Loucy (cell line): Measurements from ENCODE around the gene TMEM53.
A peak's percentile ranks its signal among the peaks of the same experiment; 100 is the strongest.

Source experiments
- H2AFZ ChIP-seq: fragments of 200-600 bp; sonication (generic); 2 replicates; pipeline ENCODE4 v1.6.0; 2016; ENCODE audit warnings: antibody characterized with exemption, mild to moderate bottlenecking, low read length, moderate library complexity
- H3F3A ChIP-seq: fragments of 200-600 bp; 2 replicates; pipeline ENCODE4 v1.6.0; 2016; ENCODE audit warnings: antibody characterized with exemption, low read depth, mild to moderate bottlenecking
- H3K27me3 ChIP-seq: fragments of 200-600 bp; sonication (generic); 2 replicates; pipeline ENCODE4 v1.6.1; 2014; ENCODE audit warnings: low read length, mild to moderate bottlenecking; ENCODE audit not compliant: insufficient read depth, poor library complexity, severe bottlenecking
- H3K36me3 ChIP-seq: fragments of 200-600 bp; sonication (generic); 2 replicates; pipeline ENCODE4 v1.6.1; 2016; ENCODE audit warnings: low read length; ENCODE audit not compliant: insufficient read depth
- H3K4me1 ChIP-seq: fragments of 200-600 bp; sonication (generic); 2 replicates; pipeline ENCODE4 v1.5.1; 2014; ENCODE audit warnings: low read length, mild to moderate bottlenecking; ENCODE audit not compliant: insufficient read depth, poor library complexity, severe bottlenecking
- H3K4me2 ChIP-seq: fragments of 200-600 bp; sonication (generic); 2 replicates; pipeline ENCODE4 v1.6.0; 2014; ENCODE audit warnings: antibody characterized with exemption, low read length, low read depth, mild to moderate bottlenecking; ENCODE audit not compliant: poor library complexity, severe bottlenecking
- H3K4me3 ChIP-seq: fragments of 200-600 bp; sonication (generic); 2 replicates; pipeline ENCODE4 v1.5.1; 2014; ENCODE audit warnings: low read length, mild to moderate bottlenecking, mixed read lengths; ENCODE audit not compliant: poor library complexity, severe bottlenecking
- H3K79me2 ChIP-seq: fragments of 200-600 bp; sonication (generic); 2 replicates; pipeline ENCODE4 v1.6.1; 2014; ENCODE audit warnings: low read length; ENCODE audit not compliant: insufficient read depth
- H3K9ac ChIP-seq: fragments of 200-600 bp; sonication (generic); 2 replicates; pipeline ENCODE4 v1.6.0; 2014; ENCODE audit warnings: mild to moderate bottlenecking, low read depth, low read length, moderate library complexity; ENCODE audit not compliant: poor library complexity, severe bottlenecking
- H3K9me2 ChIP-seq: fragments of 200-600 bp; sonication (generic); replicated peaks from 2 replicates; pipeline ENCODE4 v1.6.1; 2016; ENCODE audit warnings: low read depth, low read length, mixed read lengths
- H3K9me3 ChIP-seq: fragments of 200-600 bp; sonication (generic); 2 replicates; pipeline ENCODE4 v1.6.1; 2014; ENCODE audit warnings: mild to moderate bottlenecking, antibody characterized with exemption, low read length, low read depth; ENCODE audit not compliant: insufficient read depth
- H4K20me1 ChIP-seq: fragments of 200-600 bp; sonication (generic); 2 replicates; pipeline ENCODE4 v1.6.0; 2014; ENCODE audit warnings: antibody characterized with exemption, low read length, mild to moderate bottlenecking; ENCODE audit not compliant: insufficient read depth, poor library complexity, severe bottlenecking
- EZH2phosphoT487 ChIP-seq: fragments of 200-600 bp; IDR thresholded peaks from 2 replicates; pipeline ENCODE4 v1.6.1; 2018; ENCODE audit warnings: antibody characterized with exemption, mild to moderate bottlenecking, moderate library complexity, borderline replicate concordance
- TF ChIP-seq, protein P1 (sequence below): fragments of 200-600 bp; sonication (generic); conservative IDR thresholded peaks from 2 replicates; pipeline ENCODE4 v1.5.1; 2014; ENCODE audit warnings: mild to moderate bottlenecking, antibody characterized with exemption, low read length

The TMEM53 gene

DNA sequence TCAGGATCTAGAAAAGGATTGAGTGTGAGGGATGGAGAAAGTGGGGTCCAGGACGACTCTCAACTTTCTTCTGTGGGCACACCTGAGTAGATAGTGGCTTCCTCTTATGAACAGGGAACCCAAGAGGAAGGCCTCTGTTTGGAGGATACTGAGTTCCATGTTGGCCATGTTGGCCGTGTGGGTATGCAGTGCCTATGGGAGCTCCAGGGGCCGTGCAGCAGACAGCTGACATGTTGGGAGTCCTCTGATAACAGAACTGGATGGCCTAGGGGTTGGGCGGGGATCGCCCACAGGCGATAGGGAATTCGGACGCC lies 43.0 kb downstream of the TMEM53 start:
- peaks cover 25% of the 10 kb centered on the region for H4K20me1 ChIP-seq
- H3K9me2 ChIP-seq, result no peaks in the 10 kb centered on the region
- H3K9ac ChIP-seq, result peak overlapping the region; percentile 88
- no peaks in the 10 kb centered on the region for H3K9me3 ChIP-seq
- no peak for TF ChIP-seq EZH2phosphoT487
- TF ChIP-seq, protein P1, sequence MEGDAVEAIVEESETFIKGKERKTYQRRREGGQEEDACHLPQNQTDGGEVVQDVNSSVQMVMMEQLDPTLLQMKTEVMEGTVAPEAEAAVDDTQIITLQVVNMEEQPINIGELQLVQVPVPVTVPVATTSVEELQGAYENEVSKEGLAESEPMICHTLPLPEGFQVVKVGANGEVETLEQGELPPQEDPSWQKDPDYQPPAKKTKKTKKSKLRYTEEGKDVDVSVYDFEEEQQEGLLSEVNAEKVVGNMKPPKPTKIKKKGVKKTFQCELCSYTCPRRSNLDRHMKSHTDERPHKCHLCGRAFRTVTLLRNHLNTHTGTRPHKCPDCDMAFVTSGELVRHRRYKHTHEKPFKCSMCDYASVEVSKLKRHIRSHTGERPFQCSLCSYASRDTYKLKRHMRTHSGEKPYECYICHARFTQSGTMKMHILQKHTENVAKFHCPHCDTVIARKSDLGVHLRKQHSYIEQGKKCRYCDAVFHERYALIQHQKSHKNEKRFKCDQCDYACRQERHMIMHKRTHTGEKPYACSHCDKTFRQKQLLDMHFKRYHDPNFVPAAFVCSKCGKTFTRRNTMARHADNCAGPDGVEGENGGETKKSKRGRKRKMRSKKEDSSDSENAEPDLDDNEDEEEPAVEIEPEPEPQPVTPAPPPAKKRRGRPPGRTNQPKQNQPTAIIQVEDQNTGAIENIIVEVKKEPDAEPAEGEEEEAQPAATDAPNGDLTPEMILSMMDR, result no peak
- H3K27me3 ChIP-seq, result peaks cover 3% of the 10 kb centered on the region
- H3K4me1 ChIP-seq, result peaks cover 36% of the 10 kb centered on the region
- peak overlapping the region; percentile 79 for H2AFZ ChIP-seq
- H3K4me2 ChIP-seq, result peak overlapping the region; percentile 89
- H3K79me2 ChIP-seq, result peaks cover 39% of the 10 kb centered on the region
- peak overlapping the region; percentile 93 for H3K4me3 ChIP-seq
- peaks cover 3% of the 10 kb centered on the region for H3F3A ChIP-seq
- H3K36me3 ChIP-seq, result peaks cover 27% of the 10 kb centered on the region; the same call in 1 of the 2 replicates

DNA sequence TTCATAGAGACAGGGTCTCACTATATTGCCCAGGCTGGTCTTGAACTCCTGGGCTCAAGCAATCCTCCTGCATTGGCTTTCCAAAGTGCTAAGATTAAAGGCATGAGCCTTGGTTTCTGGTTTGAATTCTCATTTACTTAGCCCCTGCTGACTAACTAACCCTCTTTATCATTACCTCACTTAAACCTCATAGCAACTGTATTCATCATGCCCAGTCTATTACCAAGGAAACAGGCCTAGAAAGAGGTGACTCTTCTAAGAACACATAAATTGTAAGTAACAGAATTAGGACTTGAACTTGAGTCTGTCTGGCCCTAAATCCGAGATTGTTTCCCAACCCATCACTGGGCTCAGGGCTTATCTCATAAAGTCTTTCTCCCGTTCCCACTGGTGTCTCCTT lies 44.2 kb downstream of the TMEM53 start:
- peaks cover 29% of the 10 kb centered on the region for H3K79me2 ChIP-seq
- no peak overlapping the region for H3K9ac ChIP-seq
- H3K4me2 ChIP-seq, result no peak overlapping the region
- H4K20me1 ChIP-seq, result peaks cover 25% of the 10 kb centered on the region
- TF ChIP-seq, protein P1, result no peak
- no peak for TF ChIP-seq EZH2phosphoT487
- no peaks in the 10 kb centered on the region for H3K9me3 ChIP-seq
- no peak overlapping the region for H2AFZ ChIP-seq
- peaks cover 27% of the 10 kb centered on the region; the same call in 1 of the 2 replicates for H3K36me3 ChIP-seq
- peaks cover 3% of the 10 kb centered on the region for H3F3A ChIP-seq
- peaks cover 3% of the 10 kb centered on the region for H3K27me3 ChIP-seq
- no peaks in the 10 kb centered on the region for H3K9me2 ChIP-seq
- H3K4me3 ChIP-seq, result no peak overlapping the region
- peaks cover 36% of the 10 kb centered on the region for H3K4me1 ChIP-seq

DNA sequence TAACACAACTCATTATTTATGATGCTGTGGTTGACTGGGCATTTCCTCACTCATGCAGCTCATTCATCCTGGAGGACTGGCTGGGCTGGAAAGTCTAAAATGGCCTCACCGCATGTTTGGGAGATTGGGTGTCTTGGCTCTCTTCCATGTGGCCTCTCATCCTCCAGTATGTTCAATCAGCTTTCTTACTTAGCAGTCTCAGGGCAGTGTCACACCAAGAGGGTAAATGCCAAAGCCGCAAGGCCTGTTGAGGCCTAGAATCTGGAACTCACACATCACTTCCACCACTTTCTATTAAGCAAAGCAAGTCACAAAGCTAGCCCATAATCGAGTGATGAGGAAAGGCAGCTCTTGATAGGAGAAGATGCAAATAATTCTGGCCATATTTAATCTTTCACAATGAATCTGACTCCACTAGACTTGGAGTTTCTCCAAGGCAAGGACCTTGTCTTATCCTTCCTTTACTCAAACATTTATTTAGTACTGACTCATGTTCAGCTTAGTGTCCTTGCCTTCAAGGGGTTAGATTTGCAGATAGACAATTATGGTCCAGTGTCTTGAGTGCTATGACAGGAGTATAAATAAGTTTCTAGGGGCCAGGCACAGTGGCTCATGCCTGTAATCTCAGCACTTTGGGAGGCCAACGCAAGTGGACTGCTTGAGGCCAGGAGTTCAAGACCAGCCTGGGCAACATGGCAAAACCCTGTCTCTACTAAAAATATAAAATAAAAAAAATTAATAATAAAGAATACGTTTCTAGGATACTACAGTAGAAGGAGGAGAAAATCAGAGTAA lies 45.1 kb downstream of the TMEM53 start:
- no peak overlapping the region for H3K9ac ChIP-seq
- peaks cover 28% of the 10 kb centered on the region for H3K4me1 ChIP-seq
- H3K79me2 ChIP-seq, result peaks cover 19% of the 10 kb centered on the region
- peaks cover 27% of the 10 kb centered on the region; the same call in 1 of the 2 replicates for H3K36me3 ChIP-seq
- H3K9me3 ChIP-seq, result no peaks in the 10 kb centered on the region
- TF ChIP-seq, protein P1, result no peak
- no peak for TF ChIP-seq EZH2phosphoT487
- H4K20me1 ChIP-seq, result peaks cover 18% of the 10 kb centered on the region
- H3K4me3 ChIP-seq, result no peak overlapping the region
- peaks cover 3% of the 10 kb centered on the region for H3F3A ChIP-seq
- no peak overlapping the region for H2AFZ ChIP-seq
- no peaks in the 10 kb centered on the region for H3K9me2 ChIP-seq
- H3K4me2 ChIP-seq, result no peak overlapping the region
- peaks cover 3% of the 10 kb centered on the region for H3K27me3 ChIP-seq
